Thyroid gland (tissue), 4 donors: Measurements from ENCODE around the gene LPAR1. TPM values are rescaled to one million over a fixed set of nuclear protein-coding genes. Genes with fewer than 3 reads are reported as not detected.
"Not testable (repeated sequence)": the region's sequence is repeated elsewhere in the genome, so short reads cannot be mapped to it uniquely, and the experiment has no call there.

ENCODE experiments used
- DNase-seq, 2 donors: peaks; one replicate each; pipeline ENCODE4 v3.0.0-alpha.2; 2019
- H3K27ac ChIP-seq, 3 donors: fragments of 200-600 bp; sonication (generic); 1 replicate in 2 of 3; 2 replicates in 1 of 3; pipeline ENCODE4 v1.5.1; 2016 to 2019; ENCODE audit warnings: mild to moderate bottlenecking in 1 of 3, moderate library complexity in 1 of 3
- H3K27me3 ChIP-seq: fragments of 200-600 bp; sonication (generic); one replicate; pipeline ENCODE4 v1.5.1; 2019
- H3K36me3 ChIP-seq, 2 donors: fragments of 200-600 bp; sonication (generic); one replicate each; pipeline ENCODE4 v1.5.1; 2016 to 2019
- H3K4me1 ChIP-seq, 2 donors: fragments of 200-600 bp; sonication (generic); one replicate each; pipeline ENCODE4 v1.5.1; 2017 to 2019
- H3K4me3 ChIP-seq, 3 donors: fragments of 200-600 bp; sonication (generic); replicated peaks in 1 of 3; 1 replicate in 2 of 3; 2 replicates in 1 of 3; pipeline ENCODE4 v1.5.1; 2016; ENCODE audit warnings: mild to moderate bottlenecking in 1 of 3
- H3K9me3 ChIP-seq: fragments of 200-600 bp; sonication (generic); one replicate; pipeline ENCODE4 v1.5.1; 2017
- CTCF ChIP-seq, 6 experiments: fragments of 200-600 bp in 3 of 6; fragments of 450-650 bp in 3 of 6; sonication (generic) in 3 of 6; IDR thresholded peaks; one replicate each; pipeline ENCODE4 v1.5.1; 2016 to 2019; ENCODE audit warnings: antibody characterized with exemption in 6 of 6, mild to moderate bottlenecking in 2 of 6, inconsistent platforms in 1 of 6, moderate library complexity in 1 of 6
- POLR2A ChIP-seq, 2 donors: fragments of 450-650 bp; IDR thresholded peaks; one replicate each; pipeline ENCODE4 v1.6.1; 2017; ENCODE audit warnings: antibody characterized with exemption in 2 of 2, mild to moderate bottlenecking in 2 of 2, moderate library complexity in 1 of 2
- WGBS, 2 donors: methylation state at CpG; one replicate each; pipeline ENCODE4 v1.1.5; 2017; 5-methylcytosine and 5-hydroxymethylcytosine counted together
- intact Hi-C: fragments of 100-400 bp; cut with DNase I; formaldehyde crosslinking; loops from one replicate; pipeline ENCODE4 v1.15.1; 2023
- total RNA-seq, 4 donors: library from RNA; depleted of rRNA; stranded (reverse); fragments of >200 nt; gene quantifications; one replicate each; pipeline ENCODE4 v1.2.3, GENCODE V29; 2016

Gene LPAR1
- total RNA-seq, 4 donors from 2014 or later: 40.8 to 98.5 (median 56.4) TPM

DNA sequence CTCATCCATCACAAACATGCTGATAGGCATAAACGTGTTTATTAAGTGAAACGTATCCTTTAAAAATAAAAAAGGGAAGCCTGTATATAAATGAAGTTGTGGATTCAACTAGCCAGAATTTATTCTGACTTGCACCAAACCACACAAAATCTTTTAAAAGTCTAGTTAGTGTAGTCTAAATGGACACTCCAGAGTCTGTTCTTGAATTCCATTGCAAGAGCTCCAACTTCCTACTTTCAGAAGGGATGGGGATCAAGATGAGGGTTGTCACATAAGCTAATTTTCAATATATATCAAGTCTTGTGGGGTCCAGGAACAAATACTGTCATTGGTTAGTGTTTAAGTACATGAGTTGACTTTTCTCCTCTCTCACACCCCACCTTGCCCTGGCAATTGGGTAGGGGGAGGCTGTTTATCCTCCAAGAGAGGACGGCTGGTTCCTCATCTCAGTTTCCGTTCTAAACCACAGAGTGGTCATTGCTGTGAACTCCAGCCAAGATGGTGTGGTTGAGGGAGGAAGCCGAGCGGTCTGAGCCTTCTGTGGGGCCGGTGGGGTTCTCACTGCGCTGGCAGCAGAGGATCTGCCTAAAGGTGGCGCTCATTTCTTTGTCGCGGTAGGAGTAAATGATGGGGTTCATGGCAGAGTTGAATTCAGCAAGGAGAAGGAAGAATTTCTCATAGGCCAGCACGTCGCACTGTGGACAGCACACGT is 163.2 kb downstream of the LPAR1 start:
- TF ChIP-seq CTCF (IDR thresholded peaks at IDR 0.05): no peak
- TF ChIP-seq POLR2A (IDR thresholded peaks at IDR 0.05): no peak
- no peaks in the 10 kb centered on the region for H3K9me3 ChIP-seq
- peak; percentile 4 to 8 for DNase-seq
- 81 to 85% methylated on average over 14 of the region's 14 CpGs for WGBS, 2 donors
- no peaks in the 10 kb centered on the region for H3K27me3 ChIP-seq
- H3K4me3 ChIP-seq: no peak overlapping the region
- H3K27ac ChIP-seq: no peak overlapping the region
- H3K36me3 ChIP-seq: no peaks in the 10 kb centered on the region
- intact Hi-C loops: no loop called here
- H3K4me1 ChIP-seq: peaks cover 3 to 13% of the 10 kb centered on the region in 2 donors

GRCh38 chr9:110872920-110873319 is 165.3 kb downstream of the LPAR1 start:
- H3K4me1 ChIP-seq: peaks cover 3 to 13% of the 10 kb centered on the region in 2 donors
- no peak overlapping the region for H3K4me3 ChIP-seq
- DNase-seq: no peak
- H3K36me3 ChIP-seq: no peaks in the 10 kb centered on the region
- no peaks in the 10 kb centered on the region for H3K9me3 ChIP-seq
- 80 to 83% methylated on average over 6 of the region's 6 CpGs for WGBS, 2 donors
- H3K27me3 ChIP-seq: no peaks in the 10 kb centered on the region
- no peak overlapping the region for H3K27ac ChIP-seq
- intact Hi-C loops: no loop called here
- TF ChIP-seq CTCF (IDR thresholded peaks at IDR 0.05): no peak
- no peak for TF ChIP-seq POLR2A (IDR thresholded peaks at IDR 0.05)

DNA sequence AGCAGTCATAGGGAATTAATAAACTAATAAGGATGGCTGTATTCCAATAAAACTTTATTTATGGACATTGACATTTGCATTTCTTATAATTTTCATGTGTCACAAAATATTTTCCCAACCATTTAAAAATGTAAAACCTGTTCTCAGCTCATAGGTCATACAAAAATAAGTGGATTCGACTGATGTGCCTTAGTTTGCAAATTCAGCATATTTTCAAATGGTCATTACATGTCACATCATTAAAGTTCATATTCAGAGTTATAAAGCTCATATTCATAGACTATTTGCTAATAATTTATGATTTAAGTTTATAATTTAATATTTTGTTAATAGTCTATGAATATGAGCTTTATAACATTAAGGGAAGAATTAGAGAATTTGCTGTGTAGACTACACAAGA is 166.5 kb downstream of the LPAR1 start:
- Histone ChIP-seq H3K9me3 (no peaks in the 10 kb centered on the region), H3K27me3 (no peaks in the 10 kb centered on the region), H3K36me3 (no peaks in the 10 kb centered on the region), H3K4me1 (peaks cover 0 to 7% of the 10 kb centered on the region in 2 donors), H3K27ac (no peak overlapping the region), H3K4me3 (no peak overlapping the region)
- intact Hi-C loops: no loop called here
- no peak for DNase-seq
- WGBS, 2 donors: 89 to 97% methylated on average over 1 of the region's 1 CpG
- TF ChIP-seq POLR2A (IDR thresholded peaks at IDR 0.05): no peak
- no peak for TF ChIP-seq CTCF (IDR thresholded peaks at IDR 0.05)

GRCh38 chr9:110869931-110870330 is 168.3 kb downstream of the LPAR1 start:
- intact Hi-C loops: no loop called here
- Histone ChIP-seq H3K27me3 (no peaks in the 10 kb centered on the region), H3K36me3 (no peaks in the 10 kb centered on the region), H3K9me3 (no peaks in the 10 kb centered on the region), H3K4me1 (no peaks in the 10 kb centered on the region), H3K27ac (no peak overlapping the region), H3K4me3 (no peak overlapping the region)
- TF ChIP-seq CTCF (IDR thresholded peaks at IDR 0.05) (no peak), POLR2A (IDR thresholded peaks at IDR 0.05) (no peak)
- DNase-seq: no peak
- 95 to 100% methylated on average over 1 of the region's 1 CpG for WGBS, 2 donors

DNA sequence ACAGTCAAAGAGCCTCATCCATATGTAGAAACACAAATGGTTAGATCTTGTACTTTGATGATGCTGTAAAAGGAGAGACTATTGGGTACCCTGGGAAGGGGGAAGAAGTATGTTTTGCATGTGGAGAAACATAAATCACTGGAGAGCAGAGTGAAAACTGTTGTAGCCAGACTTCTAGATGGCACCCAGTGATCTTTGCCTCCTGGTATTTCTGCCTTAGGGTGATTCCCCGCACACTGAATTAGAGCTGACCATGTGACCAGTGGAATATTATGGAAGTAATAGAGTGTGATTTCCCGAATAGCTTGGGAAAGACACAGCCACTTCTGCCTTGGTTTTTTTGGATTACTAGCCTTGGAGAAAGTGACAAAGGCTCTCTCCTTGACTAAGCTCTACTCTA is 174.3 kb downstream of the LPAR1 start:
- Histone ChIP-seq H3K4me1 (no peaks in the 10 kb centered on the region), H3K36me3 (no peaks in the 10 kb centered on the region), H3K27ac (no peak overlapping the region), H3K9me3 (no peaks in the 10 kb centered on the region), H3K4me3 (no peak overlapping the region), H3K27me3 (no peaks in the 10 kb centered on the region)
- intact Hi-C loops: no loop called here
- WGBS, 2 donors: 74 to 100% methylated on average over 2 of the region's 2 CpGs
- no peak for TF ChIP-seq POLR2A (IDR thresholded peaks at IDR 0.05)
- TF ChIP-seq CTCF (IDR thresholded peaks at IDR 0.05): no peak
- no peak for DNase-seq

- H3K36me3 ChIP-seq, H3K4me3 ChIP-seq, H3K9me3 ChIP-seq, H3K27me3 ChIP-seq, intact Hi-C loops, DNase-seq, H3K4me1 ChIP-seq, H3K27ac ChIP-seq: not testable (repeated sequence)
- WGBS, 2 donors: 94 to 100% methylated on average over 3 to 4 of the region's 4 CpGs
Observed at GRCh38 chr9:110861370-110862110, 176.7 kb downstream of the LPAR1 start.
